NCI-H1694 (cell line): ENCODE results near the gene SPOCK2.

Experiments
- DNase-seq: peaks from one replicate; lab custom pipeline; 2025; lab: John Stamatoyannopoulos, UW

The SPOCK2 gene

DNA sequence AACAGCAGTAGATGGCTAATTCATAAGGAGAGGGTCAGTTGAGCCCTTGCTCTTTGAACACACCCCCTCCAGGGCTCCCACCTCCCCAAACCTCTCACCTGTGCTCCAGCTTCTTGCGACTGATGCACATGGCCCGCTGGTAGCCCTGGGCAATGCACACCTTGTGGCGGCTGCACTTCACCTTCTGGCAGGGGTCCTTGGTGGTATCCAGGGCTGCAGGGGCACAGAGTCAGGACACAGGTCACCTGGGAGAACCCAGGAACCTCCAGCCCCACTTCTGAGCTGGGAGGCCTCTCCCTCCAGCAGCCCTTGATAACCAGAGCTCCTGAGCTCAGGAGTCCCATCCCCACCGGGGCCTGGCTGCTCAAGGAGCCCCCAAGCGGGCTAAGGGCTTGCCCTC is 16.3 kb downstream of the SPOCK2 start:
- no peak for DNase-seq

DNA sequence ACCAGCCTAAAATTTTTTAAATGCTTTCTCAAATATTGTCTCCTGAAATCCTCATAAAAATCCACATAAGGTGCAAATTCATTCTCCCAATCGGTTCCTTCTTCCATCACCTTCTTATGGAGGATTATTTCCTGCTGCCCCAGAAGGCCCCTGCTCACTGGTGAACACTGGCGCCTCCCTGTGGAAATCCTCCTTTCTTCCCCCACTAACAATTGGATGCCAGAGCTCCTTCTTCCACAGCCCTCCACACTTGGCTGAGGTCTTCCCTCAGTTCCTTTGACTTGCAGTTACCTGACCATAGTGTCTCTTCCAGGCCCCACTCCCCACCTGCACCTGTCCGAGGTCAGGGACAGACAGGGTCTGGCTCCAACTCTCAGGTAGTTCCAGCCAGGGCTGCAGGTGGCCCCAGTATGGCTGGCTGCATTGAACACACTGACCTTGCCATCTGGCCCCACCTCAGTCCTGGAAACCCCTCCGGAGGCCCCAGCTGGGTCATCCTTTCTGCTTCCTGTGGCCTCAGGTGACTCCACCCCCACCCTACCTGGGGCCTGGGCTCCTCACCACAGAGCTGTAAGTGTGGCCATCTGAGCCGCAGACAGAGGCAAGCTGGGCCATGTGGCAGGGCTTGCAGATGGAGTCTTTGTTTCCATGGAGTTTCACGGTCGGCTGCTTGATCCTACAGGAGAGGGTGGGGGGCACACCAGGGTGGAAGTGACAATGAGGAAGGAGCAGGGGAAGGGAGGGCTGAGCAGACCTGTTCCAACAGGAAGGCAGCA is 18.4 kb downstream of the SPOCK2 start:
- DNase-seq = peak; percentile 67

DNA sequence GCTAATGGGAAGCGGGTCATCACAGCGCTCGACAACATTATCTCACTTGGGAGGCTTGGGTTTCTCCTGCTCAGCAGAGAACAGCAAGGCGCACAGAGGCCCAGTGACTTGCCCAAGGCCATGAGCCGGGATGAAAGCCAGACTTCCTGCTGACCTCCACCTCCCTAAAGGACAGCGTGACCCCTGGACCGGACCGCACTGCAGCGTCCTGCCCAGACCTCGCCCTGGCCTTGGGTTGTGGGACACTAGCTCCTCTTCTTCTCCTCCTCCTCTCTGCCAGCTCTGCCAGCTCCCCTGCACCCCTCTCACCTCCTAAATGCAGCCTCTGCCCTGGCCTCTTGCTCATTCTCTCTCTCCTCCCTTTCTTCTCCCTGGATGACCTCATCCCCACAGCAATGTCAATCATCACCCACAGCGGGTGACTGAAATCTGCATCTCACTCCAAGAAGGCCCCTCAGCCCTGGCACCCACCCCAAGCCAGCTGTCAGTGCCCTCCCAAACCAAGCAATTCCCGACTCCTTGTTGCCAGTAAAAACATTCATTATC is 19.4 kb downstream of the SPOCK2 start:
- peak; percentile 40 for DNase-seq

DNA sequence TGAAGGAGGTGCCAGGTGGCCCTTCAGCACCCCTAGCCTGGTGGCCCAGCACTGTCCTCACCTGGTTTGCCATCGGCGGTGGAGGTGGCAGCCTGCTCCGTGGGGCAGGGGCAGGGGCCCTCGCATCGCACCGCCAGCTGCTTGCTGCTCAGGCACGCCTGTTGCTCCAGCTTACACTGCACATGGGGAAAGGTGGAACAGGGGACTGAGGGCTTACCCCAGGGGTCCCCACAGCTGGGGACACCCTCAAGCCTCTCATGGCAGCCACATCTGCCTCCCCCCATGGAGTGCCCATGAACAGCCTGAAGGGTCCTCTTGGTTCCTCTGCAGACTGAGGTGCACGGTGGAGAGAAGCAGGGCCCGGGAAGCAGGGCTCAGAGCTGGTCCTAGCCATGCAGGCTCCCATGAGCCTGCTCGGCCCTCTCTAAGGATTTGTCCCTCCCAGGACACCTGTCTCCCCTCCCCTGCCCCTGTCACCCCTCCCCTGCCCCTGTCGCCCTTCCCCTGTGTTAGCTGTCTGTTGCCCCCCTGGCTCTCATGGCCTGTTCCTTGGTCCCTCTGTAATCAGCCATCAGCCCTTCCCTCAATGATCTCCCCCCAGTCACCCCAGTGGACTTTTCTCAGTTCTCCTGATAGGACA is 20.1 kb downstream of the SPOCK2 start:
- no peak for DNase-seq

DNA sequence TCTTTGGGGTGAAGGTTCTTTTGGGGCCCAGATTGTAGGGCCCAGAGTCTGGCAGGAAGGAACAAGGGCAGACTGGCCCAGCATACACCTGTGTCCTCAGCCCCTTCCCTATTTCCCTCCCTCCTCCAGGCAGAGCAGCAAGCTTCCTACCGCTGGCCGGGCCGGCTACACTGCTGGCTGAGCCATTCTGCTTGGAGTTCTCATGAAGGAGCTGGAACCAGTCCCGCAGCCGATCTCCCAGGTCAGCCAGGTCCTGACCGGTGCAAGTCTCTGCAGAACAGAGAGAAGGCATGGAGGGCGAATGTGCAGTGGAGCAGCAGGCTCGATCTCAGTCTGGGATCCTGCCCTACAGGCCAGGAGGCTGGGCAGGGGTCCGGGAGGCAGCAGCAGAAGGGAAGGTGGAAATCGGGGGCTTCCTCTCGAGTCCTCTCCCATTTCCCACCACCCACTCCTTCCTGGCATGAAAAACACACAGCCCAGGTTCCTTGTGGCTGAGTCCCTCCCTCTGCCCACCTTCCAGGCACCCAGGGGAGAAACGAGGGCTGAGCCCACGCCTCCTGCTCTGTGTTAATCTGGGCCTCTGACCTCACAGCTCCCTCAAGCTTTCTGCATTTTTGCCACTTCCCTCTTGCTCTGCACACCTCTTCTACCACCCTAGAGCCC is 20.8 kb downstream of the SPOCK2 start:
- no peak for DNase-seq

DNA sequence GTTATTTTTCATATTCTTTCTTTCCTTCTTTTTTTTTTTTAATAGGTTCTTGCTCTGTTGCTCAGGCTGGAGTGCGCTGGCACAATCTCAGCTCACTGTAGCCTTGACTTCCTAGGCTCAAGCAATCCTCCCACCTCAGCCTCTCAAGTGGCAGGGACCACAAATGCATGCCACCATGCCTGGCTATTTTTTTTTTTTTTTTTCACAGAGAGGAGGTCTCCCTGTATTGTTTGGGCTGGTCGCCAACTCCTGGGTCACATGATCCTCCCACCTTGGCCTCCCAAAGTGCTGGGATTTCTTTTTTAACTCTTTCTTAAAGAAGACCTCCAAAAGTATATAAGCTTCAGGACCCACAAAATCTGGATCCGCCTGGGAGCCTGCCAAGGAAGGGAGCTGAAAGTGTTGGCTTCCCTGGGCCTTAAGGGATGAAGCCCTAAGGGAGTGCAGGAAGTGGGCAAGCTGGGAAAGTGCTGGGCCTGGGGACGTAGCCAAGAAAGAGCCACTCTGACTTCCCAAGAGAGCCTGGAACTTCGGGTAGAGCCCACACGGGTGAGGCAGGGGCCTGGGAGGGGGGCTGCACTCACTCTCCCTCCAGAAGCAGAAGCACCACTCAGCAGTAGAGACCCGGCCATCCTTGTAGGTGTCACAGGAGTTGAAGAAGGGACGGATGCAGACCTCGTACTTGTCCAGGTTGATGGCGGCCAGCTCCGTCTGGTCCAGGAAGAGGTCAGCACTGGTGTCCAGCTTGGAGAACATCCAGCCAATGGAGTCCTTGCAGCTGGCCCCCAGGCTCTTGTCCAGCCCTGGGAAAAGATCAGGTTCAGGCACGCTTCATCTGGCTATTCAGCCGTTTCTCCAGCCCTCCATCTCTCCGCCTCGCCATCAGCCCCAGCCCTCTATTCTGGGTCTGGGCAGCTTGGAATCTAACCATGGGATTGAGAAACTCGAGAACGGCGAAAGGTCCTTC is 21.8 kb downstream of the SPOCK2 start:
- no peak for DNase-seq

DNA sequence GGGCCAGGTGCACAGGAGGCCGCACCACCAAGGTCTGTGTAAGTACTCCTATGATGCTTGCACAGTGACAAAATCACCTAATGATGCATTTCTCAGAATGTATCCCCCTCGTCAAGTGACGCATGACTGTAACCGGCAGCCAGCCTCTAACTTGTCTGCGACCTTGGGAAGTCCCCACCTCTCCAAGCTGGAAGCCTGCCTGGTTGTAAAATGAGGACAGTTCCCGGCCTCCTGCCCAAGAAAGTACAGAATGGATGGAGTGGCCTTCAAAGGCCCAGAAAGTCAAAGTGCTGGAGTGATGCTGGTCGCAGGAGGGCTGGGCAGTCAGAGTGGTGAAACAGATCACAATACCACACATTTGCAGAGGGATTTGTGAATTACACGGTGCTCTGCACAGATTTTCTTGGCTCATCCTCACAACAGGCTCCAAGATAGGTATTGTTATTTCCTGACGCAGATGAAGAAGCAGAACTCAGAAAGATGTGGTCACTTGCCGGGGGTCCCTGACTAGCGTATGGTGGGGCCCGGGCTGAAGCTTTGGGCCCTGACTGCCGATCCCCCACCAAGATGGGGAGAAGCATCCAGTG is 22.8 kb downstream of the SPOCK2 start:
- DNase-seq = no peak

DNA sequence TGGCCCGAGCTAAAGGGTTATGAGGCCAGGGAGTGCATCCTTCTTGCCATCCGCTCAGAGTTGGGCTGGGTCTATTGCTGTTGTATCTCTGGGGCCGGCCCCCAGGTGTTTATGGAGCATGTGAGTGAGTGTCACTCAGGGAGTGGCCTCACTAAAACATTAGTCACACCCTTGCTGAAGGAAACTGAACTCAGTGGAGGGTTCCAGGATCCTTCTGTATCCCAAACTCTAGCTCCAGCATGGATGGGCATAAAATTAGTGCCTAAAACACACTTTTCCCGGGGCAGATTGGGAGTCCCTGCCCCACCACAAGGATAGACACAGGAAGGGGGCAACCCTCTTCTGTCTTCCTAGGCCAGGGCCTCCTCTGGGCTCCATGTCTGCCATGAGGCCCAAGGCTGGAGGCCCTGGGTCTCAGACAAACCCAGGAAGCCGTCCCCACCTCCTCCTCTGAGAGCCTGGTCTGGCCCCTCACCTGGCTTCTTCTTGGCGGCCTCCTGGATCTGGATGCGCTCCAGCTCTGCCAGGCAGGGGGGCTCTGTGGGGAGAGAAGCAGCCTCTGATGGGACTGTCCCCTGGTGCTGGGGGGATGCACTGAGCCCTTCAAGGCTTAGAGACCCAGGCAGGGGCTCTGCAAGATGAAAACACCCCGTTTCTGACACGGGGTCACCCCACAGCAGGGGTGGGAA is 24.5 kb downstream of the SPOCK2 start:
- DNase-seq = no peak

DNA sequence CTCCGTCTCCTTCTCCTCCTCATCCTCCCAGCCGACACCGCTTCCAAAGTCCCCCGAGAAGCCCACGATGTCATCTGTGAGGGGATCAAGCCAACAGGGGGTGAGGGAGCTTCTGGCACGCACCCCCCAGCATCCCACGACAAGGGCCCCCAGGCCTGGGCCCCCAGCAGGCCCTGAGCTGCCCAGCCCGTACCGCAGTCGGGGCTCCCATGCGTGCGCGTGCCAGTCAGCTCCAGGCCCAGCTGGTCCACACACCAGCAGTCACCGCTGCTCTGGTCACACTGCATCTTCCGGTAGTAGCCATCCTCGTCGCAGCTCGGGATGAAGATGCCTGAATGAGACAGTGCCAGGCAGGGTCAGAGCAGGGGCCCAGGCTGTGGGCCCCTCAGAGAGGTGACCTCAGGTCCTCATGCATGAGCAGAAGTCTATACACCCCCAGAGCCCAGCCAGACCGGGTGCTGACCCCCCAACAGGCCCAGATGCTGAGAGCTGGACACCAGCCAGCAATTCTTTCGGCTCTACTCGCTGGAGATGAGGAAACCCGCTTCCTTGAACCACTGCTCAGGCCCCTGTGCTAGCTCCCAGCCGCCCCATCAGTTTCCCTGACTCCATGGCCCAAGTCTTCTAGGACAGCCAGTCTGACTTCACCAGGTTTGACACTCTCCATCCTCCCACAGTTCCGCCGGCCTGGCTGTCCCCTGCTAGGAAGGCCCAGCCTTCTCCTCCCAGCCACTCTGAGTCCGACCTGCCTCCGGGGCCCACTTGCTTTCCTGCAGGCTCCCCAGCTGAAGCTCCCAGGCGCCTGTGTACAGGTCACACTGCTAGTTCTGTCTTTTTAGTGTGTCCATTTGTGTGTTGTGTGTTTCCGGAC is 25.3 kb downstream of the SPOCK2 start:
- DNase-seq = no peak

DNA sequence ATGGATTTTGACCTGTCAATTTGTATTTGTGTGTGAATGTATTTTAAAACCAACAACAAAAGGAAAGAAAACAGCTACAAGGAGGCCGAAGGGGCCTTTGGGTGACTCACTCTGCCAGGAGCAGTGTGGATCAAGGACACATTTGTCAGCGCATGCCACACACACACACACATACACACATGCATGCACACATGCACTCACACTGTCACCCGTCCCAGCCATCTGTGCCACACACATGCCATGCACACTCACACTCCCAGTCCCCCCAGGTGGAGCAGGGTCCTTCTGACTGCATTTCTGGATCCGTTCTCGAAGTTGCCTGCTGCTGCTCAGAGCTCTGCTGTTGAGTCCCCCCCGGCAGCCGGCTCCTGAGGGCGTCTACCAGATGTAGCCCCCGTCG is 26.0 kb downstream of the SPOCK2 start:
- peak; percentile 56 for DNase-seq

DNA sequence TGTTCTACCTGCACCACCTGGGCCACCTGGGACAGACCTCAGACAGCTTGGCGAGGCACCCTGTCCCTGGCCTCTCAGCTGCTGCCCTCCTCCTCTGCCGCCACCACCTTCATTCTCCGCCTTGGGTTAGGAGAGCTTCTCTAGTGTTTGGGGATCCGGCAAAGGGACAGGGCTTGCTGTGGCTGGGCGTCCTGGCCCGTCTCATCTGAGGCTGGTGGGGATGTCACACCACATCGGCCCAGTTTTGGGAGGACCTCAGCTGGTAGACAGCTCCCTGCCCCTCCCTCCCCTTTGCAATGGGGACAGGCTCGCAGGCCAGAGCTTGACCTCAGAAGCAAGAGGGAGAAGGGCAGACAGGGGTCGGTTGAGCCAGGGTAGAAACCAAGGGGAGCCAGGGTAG is 26.4 kb downstream of the SPOCK2 start:
- no peak for DNase-seq

DNA sequence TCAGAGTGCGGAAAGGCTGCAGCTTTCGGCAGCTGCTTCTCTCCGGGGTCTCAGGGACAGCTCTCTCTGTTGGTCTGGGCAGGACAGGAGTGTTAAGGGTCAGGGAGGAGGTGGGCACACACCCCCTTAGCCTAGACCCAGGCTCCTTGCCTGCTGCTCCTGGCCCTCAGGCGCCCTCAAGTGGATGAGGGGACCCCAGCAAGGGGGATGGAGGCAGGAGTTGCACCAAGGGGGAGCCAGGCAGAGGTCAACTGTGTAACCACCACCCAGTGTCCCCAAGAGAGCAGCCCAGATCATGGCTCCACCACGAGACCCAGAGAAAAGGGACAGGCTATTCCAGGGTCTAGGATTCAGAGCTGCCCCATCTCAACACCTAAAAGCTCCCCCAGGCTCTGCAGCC is 26.9 kb downstream of the SPOCK2 start:
- no peak for DNase-seq

DNA sequence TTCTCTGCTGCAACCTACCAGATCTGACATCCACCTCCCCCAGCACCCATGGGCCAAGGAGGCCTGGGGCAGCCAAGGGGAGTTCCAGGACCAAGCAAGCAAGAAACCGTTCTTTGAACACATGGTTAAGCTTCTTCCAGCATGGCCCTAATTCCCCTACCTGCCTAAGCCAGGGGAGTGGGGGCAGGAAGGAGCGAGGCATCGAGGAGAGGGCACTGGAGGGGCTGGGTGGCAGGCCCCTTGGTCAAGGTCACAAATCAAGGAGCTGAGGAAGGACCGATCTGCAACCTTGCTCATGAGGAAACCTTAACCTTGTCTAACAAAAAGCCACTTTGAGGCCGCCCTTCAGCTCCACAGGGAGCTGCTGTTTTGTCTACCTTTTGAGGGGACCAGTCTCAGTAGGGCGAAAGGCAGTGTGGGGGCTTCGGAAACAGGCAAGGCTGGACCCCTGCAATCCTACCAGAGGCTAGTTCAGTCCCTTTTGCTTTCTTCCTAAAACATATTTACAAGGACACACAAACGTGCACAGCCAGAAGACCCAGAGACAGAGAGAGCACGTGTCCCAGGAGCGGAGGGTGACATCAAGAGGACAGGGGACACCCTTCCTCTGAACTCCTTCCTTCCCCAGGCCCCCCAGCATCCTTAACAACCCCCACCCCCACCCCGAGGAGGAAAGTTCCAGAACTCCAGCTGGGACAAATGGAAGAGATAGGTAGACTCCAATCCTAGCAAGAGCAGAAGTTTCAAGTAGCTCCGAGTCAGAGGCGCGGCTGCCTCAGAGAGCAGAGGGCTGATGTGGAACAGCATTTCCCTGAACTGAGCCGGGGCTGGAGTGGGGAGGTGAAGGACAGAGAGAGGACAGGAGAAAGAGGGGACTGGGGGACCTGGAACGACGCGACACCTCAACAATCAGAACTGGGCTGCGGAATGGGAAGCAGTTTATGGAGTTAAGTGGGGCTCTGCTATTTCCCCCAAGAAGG is 28.2 kb downstream of the SPOCK2 start:
- no peak for DNase-seq

DNA sequence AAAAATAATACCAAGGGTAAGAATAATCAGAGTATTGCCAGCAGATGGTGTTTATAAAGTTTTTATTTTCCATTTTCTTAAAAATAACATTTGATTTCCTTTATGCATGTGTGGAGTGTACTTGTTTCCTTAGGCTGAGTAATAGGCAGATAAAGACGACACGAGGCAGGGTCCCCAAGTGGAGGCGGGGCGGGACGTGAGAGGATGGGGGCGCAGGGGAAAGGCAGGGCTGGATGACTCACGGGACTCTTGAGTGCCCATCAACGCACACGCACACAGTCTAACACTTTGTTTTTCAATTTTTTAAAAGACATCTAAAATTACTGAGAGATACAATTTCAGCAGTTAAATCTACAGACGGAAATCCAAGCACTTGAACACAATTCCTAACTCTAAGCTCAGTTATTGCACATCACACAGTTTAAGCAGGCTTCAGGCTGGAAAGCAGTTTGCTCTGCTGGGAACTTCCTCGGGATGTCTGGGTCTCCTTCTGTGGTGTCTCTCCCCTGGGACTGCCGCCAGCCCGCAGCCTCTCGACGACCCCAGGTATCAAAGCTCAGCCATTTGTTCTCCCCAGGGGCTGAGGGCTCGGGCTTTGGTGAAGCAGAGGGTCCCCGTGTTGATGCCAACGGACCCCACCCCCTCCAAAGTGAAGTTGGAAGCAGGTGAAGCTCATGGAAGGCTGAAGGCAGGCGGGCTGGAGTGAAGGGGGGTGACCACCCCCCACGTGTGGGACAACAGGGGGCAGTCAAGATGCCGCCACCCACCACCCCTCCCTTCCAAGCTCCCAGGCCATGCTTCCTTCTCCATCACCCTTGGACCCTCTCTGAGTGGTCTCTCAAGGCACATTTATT is 29.1 kb downstream of the SPOCK2 start:
- DNase-seq = no peak

DNA sequence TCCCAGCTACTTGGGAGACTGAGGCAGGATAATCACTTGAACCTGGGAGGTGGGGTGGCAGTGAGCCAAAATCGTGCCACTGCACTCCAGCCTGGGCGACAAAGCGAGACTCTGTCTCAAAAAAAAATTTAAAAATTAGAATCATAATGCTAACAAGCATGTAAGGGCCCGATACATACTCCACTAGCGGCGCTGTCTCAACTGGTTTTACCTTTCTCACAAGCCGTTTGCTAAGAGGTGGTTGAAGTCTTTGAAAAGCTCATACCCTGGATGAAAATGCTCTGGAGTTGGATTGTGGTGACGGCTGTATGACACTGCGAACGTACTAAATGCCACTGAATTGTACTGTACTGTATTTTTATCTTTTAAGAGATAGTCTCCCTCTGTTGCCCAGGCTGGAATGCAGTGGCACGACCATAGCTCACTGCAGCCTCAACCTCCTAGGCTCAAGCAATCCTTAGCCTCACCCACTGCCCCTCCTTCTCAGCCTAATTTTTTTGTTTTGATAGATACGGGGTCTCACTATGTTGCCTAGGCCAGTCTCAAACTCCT is 29.9 kb downstream of the SPOCK2 start:
- DNase-seq = no peak

DNA sequence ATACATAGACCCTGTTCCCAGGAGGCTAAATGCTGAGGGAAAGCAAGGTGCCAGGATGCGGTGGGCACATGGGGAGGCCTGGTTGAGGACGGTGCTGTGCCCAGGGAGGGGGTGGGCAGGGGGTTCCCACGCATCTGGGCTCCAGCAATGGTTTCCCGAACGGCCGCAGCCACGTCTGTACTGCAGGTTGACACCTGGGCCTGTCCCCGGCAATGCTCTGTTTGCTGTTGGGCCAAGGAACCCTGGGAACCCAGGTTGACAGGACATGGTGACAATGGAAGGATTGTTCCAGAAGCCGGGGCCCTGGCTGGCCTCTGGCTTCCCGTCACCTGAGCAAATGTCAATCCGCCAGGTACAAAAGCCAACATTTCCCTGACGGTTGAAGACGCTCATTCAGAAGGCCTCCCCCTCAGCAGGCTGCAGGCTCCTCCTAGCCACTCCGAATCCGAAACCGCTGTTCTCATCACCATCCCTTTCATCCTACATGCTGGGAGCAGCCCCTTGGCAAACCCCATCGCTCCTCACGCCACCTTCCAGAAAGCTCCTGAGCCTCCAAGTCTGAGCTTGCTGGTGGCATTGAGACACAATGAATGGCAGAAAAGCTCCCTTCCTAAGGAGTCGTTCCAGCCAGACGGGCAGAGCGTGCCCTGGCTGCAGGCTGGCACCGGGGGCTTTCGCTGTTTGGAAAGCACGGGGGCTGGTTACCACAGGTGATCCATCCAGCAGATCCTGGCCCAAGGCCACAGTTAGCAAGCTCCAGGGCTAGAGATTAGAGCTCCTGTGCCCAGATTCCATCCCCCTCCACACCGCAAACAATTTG is 31.2 kb downstream of the SPOCK2 start:
- DNase-seq = no peak
